Measurements from ENCODE around the gene DYRK2.
A peak's percentile ranks its signal among the peaks of the same experiment; 100 is the strongest.
"Not testable (repeated sequence)": the region's sequence is repeated elsewhere in the genome, so short reads cannot be mapped to it uniquely, and the experiment has no call there.

Gene DYRK2

DNA sequence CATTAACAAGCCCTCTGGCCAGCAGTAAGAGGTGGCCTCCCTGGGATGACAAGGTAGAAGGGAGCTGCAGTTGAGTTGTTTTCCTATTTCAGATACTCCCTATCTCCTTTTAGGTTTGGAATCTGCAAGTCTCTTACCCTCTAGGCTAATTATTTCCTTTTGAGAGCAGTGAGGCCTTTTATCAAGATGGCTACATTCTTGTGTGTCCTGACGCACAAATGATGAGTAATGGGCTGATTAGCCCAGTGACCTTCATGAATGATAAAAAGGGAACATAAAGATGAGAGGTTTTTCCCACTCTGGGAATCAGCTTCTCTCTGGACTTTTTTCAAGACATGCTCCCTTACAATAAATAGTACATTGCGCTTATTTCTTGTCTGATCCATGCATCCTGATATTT lies 22.9 kb downstream of the DYRK2 start:
- DNase-seq, result peak; percentile 58

DNA sequence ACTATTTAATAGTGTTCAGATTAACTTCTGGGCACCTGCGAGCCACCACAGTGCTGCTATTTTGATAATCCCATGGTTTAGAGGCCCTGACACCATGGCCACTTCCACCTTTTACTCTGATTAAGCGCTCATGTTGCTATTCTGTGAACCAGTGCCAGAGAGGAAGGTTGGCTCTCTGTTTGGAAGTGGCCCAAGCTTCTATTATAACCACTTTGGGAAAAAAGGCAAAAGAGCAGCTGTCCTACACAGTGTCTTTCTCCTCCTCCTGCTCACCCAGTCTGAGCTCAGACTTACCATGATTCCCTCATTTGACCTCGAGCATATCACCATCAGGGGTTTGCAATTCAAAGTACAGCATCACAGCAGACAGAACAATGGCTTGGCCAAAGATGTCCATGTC lies 23.3 kb downstream of the DYRK2 start:
- DNase-seq, result no peak

DNA sequence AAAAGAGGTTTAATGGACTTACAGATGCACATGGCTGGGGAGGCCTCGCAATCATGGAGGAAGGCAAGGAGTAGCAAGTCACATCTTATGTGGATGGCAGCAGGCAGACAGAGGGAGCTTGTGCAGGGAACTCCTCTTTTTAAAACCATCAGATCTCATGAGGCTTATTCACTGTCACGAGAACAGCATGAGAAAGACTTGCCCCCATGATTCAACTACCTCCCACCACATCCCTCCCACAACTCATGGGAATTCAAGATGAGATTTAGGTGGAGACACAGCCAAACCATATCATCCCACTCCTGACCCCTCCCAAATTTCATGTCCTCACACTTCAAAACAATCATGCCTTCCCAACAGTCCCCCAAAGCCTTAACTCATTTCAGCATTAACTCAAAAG lies 24.0 kb downstream of the DYRK2 start:
- DNase-seq, result not testable (repeated sequence)

DNA sequence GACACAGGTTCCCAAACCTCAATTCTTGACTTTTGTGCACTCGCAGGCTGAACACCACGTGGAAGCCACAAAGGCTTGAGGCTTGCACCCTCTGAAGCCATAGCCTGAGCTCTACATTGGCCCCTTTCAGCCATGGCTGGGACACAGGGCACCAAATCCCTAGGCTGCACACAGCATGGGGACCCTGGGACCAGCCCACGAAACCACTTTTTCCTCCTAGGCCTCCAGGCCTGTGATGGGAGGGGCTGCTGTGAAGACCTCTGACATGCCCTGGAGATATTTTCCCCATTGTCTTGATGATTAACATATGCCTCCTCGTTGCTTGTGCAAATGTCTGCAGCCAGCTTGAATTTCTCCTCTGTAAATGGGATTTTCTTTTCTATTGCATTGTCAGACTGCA lies 25.0 kb downstream of the DYRK2 start:
- not testable (repeated sequence) for DNase-seq

DNA sequence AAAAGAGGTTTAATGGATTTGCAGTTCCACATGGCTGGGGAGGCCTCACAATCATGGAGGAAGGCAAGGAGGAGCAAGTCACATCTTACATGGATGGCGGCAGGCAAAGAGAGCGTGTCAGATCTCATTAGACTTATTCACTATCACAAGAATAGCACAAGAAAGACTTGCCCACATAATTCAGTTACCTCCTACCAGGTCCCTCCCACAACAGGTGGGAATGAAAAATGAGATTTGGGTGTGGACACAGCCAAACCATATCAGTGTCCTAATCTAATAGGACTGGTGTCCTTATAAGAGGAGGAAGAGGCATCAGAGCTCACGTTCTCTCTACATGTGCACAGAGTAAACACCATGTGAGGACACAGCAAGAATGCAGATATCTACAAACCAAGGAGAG lies 25.9 kb downstream of the DYRK2 start:
- no peak for DNase-seq

DNA sequence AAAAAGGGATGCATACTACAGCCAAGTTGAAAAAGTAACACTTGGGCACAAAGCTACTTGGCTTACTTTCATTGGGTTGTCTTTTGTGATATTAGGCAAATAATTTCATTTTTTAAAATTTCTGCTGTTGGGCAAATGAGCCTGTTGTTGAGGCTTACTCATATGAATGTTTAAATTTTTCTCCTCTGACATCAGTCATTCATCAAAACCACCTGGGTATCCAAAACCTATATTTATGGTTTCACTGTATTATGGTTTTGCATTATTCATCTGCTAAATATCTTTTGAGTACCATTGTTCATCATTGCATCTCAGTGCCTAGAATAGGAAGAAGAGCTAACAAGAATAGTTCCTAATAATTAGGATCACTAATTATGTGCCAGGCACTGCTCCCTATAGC lies 28.1 kb downstream of the DYRK2 start:
- peak; percentile 61 for DNase-seq

DNA sequence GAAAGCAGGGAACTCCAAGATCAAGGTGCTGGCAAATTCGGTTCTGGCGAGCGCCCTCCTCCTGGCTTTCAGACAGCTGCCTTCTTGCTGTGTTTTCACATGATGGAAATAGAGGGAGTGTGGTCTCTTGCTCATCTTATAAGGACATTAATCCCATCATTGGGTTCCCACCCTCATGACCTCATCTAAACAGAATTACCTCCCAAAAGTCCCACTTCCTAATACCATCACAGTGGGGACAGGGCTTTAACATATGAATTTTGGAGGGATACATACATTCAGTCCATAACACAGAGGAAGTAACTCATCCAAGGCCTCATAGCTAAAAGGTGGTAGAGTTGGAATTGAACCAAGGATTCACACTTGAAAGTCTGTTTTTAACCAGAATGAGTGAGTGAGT lies 28.6 kb downstream of the DYRK2 start:
- DNase-seq, result peak; percentile 70

DNA sequence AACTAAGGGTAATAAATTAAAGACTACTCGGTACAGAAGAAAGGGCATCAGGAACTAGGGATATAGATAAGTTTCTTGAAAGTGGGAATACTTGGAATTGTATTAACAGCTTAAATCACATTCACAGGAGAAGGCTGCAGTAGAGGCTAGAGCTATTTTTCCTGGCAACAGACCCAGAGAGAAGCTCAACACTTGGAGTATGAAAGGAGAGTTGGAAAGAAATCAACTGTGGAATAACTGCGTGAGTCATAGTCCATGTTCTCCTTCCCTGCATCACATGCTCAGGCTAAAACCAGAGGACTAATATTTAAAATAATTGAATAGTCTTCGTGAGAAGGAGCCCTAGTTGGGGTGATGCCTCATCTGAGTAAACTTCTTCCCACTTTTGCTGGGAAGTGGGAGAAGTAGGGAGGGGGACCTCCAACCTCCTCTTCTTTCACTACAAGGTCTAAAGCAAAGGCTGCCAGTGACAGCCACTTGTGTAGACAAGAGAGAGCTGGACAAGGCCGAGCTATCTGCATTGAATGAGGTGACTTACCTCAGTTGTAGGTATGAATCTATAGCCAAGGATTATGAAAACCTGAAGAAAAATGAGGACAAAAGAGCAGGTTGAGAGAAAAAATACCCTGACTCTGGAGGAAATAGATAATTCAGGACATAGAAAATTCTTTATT lies 32.7 kb downstream of the DYRK2 start:
- peak; percentile 98 for DNase-seq

DNA sequence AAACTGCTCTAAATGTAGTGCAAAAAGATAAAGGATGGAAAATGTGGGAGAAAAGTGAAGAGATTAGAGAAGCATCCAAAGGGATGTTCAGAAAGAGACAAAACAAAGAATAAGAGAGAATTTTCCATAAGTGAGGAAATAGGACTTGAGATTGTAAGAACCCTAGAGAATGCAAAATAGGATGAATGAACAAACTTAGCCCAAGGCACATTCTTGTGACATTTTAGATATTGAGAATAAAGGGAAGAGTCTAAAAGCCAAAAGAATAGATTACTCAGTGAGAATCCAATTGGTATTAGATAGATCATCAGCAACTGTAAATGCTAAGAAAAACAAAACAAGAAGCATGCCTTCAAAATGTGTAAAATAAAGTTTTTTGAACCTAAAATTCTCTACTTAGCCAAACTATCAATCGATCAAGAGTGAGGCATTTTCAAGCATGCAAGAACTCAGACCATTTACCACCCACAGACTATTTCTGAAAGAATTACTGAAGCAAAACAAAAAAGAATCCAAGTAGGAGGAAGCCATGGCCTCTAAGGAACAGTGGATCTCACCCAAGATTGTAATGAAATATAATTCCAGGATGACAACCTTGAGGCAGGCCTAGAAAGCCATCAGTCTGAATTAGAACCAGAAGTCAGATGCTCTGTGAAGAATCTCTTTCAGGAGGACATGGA lies 33.5 kb downstream of the DYRK2 start:
- no peak for DNase-seq

DNA sequence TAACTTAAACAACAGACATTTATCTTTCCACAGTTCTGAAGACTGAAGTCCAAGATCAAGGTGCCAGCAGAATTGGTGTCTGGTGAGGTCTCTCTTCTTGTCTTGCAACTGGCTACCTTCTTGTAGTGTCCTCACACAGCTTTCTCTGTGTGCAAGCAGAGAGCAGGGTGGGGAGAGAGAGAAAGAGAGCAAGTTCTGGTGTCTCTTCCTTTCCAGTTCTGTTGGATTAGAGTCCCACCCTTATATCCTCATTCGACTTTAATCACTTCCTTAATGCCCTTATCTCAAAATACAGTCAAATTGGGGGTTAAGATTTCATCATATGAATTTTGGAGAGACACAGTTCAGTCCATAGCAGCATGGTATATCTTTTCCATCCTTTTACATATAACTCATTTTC lies 40.8 kb downstream of the DYRK2 start:
- no peak for DNase-seq

DNA sequence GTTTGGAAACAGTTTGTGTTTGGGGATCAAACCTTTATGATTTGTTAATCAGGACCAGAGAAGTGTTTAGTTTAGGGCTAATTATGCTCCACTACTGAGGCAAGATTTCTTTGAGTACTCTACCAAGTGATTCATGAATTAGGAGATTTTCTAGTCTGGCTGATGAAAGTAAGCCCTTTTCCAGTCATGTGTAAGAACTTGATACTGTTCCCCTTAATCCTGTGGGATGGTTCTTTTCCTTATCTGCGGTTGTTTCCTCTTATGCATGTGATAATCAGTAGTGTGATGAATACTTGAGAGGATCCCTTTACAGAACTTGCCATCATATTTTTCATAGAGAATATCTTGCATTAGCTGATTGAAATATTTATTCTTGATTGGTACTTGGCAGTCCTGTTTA lies 42.1 kb downstream of the DYRK2 start:
- no peak for DNase-seq

DNA sequence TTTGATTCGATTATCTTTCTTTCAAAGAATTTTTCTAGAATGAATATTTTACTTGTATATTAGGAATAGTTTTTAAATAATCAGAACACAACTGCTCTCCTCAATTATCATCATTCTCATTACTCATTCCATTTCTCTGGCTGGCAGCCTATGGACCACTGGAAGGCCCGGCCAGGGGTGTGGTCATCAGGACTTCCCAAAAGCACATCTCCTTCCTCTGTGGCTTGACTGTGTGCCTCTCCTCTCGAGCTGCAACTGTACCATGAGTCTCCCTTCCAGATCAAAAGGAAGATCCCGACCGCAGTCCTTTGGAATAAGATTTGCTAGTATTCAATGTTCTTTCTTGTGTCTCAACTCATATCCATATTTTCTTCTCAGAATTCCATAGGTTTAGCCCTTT lies 42.7 kb downstream of the DYRK2 start:
- DNase-seq, result no peak

DNA sequence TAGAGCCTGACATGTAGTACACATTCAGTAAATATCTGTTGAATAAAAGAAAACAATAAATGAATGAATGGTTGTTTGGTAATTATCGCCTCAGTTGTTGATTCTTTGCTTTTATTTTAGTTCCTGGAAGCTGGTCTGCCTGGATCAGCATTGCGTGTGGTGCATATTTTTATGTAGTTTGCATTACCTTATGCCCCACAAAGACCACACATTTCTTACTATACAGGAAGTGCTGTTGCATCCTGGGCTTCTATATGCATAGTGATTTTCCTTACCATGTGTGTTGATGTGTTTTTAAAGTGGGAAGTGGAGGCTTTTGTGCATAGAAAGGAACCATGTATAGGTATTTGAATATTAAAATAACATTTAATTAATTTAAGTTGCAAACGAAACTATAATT lies 43.6 kb downstream of the DYRK2 start:
- DNase-seq, result no peak

DNA sequence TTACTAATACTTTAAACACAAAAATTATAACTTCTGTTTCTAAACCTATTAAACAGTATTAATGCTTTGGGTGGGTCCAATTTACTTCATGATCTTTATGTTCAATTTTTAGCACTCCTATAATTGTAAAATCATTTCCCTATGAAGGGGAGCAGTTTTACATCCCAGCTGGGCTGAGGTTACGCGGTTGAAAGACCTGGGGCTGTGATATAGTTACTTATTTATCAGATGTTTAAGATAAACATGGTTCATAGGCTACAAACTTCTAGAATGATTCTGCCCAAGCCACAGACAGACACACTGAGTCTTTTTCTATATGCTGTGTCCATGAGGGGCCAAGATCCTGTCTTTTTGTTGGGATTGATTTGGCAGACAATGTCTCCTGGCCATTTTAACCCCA lies 44.4 kb downstream of the DYRK2 start:
- no peak for DNase-seq

DNA sequence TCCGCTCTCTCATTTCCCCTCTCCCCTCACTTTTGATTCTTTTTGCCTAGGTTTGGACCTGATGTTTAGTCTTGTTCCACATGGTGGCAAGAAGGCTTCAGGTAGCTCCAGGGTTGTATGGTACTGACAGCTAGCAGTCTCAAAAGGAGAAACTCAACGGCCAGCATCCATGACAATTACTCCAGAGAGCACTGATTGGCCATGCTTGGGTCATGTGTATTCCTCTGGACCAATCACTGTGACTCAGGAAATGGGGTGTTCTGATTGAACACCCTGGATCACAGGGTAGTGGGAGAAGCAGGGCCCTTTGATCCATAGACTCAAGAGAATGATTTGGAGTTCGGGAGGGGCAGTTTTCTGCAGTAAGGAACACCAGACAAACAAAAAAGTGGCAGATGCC lies 45.3 kb downstream of the DYRK2 start:
- no peak for DNase-seq

DNA sequence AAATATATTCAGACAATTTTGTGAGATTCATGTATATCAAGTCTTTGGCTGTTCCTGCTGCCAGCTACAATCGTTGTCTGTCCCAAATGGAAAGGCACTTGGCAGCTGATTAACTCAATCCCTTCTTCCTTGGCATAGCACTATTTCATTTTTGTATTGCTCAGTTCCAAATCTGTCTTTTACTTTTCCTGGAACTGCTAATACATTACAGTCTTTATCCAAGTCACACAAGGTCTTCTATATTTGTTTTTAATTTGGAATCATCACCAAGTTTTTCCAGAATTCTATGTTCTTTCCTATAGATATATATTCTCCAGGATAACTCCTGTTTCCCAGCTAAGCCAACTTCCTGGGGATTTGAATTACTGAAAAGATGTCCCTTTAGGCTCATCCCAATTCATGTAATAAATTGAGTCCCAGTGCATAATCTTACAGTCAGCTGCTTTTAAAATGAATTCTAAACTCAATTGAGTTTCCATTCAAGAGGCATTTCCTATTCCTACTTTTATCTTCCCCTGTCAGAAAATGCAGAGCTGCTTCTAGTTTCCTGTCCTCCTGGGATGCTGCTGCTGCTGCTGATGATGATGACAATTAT lies 45.9 kb downstream of the DYRK2 start:
- no peak for DNase-seq

DNA sequence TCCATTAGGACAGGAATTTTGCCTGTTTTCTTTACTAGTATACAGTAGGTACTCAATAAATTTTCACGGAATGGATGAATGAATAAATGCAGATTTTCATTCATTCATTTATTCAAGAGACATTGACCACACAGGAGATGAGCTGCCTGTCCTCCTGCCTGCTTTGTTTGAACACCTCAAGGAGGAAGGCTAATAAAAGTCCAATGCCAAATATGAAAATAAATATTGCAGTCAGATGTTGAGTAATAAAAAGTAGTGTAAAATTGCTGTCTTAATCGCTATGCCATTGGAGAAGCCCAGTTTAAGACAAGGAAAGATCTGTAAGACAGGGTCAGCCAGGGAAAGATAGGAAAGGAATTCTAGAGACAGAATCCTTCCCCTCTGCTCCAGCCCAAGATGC lies 47.4 kb downstream of the DYRK2 start:
- no peak for DNase-seq

DNA sequence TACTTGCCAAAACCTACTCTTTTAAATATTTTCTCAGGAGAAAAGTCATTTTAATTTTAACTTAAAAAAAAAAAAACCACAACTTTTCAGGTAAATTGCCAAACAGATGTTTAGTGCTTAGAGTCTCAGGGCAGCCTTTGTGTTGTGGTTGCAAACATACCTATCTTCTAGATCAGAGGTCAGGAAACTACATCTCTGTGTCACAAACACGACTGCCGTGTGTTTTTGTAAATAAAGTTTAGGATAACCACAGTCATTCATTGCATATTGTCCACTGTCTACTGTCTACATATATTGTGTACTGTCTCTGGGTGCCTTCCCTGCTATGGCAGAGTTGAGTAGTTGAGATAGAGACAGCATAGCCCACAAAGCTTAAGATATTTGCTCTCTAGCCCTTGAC lies 48.9 kb downstream of the DYRK2 start:
- no peak for DNase-seq

DNA sequence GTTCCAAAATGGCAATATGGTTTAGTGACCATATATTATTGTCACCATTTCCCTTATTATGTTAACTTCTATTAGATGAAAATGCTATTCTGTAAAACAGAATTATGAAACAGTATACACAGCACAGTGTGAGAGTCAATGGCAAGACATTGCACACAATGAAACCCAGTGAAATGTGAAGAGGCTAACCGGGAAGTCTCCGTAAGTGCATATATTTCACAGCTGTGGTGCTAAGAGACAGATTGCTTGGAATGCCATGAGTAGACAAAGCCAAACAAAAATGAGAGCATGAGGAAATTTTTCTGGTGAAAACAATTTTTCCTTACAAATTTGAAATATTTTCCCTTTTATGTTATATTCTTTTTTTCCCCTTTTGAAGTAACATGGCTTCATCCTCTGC lies 49.4 kb downstream of the DYRK2 start:
- DNase-seq, result peak; percentile 82

DNA sequence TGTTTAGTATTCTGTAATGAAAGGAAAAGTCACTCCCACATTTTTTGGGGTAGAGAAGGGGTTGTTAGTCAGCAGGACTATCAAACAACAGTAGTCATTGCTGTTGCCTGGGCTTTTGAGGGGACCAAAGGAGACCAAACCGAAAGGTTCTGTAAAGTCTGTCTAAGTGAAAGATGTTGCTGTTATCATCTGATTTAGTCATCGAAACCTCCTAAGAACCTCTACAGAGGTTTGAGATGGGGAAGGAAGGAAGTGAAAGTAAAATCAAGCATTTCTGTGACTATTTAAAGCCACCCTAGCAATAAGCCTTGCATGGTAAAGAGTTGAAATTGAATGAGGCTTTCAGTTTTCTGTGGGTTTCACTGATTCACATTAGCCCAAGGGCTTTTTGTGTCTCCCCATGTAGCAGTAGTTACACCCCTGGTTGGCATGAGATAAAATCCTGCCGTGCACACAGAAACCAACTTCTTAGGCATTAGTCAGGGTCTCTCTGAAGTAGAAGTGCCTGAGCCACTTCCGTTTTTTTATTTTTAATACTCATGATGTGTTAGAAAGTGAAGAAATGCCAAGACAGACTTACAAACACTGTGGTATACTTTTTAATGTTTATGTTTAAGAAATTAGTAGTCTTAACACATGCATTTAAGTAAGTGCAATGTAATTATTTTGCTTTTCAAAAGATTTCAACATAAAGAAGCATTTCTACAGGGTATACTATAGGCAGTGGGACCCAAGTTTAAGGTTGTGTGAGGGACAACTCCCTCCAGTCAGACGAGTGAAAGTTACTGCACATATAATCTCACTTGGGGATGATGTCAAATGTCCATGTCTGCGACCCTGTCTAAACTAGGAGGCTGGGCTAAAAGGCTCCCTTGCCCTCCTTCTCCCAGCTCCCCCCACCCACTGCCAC lies 50.4 kb downstream of the DYRK2 start:
- peak; percentile 86 for DNase-seq

DNA sequence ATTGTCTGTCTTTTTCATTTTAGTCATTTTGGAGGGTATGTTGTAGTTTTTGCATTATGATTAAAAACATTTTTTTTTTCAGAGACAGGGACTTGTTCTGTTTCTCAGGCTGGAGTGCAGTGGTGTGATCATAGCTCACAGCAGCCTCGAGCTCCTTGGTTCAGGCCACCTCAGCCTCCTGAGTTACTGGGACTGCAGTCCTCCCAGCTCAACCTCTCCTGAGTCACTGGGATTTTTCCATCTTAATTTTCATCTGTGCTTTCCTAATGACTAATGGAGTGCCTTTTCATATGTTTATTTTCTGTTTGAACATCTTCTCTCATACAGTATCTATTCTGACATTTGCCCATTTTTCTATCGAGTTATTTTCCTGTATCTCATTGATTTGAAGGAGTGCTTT lies 52.6 kb downstream of the DYRK2 start:
- peak; percentile 86 for DNase-seq

DNA sequence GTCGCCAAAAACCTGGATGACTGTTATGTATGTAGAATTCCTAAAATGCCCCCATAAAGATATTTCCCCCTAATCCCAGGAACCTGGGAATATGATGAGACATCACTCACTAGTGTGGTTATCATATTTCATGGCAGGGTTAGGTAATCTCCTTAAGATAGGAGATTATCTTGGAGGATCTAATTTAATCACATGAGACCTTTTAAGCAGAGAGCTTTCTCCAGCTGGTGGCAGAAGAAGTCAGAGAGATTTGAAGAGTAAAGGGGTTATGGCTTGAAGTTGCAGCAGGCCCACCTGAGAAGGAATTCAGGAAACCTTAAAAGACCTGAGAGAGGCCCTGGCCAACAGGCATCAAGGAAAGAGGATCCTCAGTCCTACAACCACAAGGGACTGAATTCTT lies 53.6 kb downstream of the DYRK2 start:
- DNase-seq, result no peak

DNA sequence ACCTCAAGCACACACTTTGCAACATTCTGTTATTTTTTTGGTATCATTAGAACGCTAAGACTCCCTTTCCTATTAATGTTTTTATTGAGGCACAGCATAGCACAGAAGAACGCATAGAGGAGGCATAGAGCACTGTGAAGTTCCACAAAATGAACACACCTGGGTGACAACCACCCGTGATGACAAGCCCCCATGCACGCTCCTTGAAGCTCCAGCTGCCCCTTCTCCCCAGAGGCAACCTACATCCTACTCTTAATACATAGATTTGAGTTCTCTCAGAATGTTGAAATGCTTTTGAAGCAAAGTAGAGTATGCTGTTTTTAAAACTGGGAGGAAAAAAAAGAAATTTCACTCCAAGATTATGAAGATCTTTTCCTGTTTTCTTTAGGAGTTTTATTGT lies 55.5 kb downstream of the DYRK2 start:
- no peak for DNase-seq
